Mucosa of descending colon (tissue), 3 donors: Measurements from ENCODE around the gene GPR31. TPM values are rescaled to one million over a fixed set of nuclear protein-coding genes. Genes with fewer than 3 reads are reported as not detected.

Source experiments
- ATAC-seq: fragments of 200-7000 bp; cut with Tn5 transposase; one replicate; pipeline ENCODE4 v1.9.1; 2020; ENCODE audit warnings: mild to moderate bottlenecking, moderate library complexity
- DNase-seq, 3 donors: peaks; one replicate each; pipeline ENCODE4 v3.0.0-alpha.2; 2020
- H3K36me3 ChIP-seq: fragments of 200-600 bp; one replicate; pipeline ENCODE4 v1.8.0; 2021; ENCODE audit warnings: low read depth, mild to moderate bottlenecking
- H3K4me1 ChIP-seq: fragments of 200-600 bp; one replicate; pipeline ENCODE4 v1.8.0; 2021; ENCODE audit warnings: low read depth, mild to moderate bottlenecking
- H3K4me3 ChIP-seq: fragments of 200-600 bp; one replicate; pipeline ENCODE4 v1.8.0; 2021; ENCODE audit warnings: mild to moderate bottlenecking
- H3K9me3 ChIP-seq: fragments of 200-600 bp; one replicate; pipeline ENCODE4 v1.8.0; 2021; ENCODE audit warnings: mild to moderate bottlenecking
- intact Hi-C, 2 donors: fragments of 100-400 bp; cut with DNase I in 1 of 2; cut with micrococcal nuclease in 1 of 2; formaldehyde crosslinking; loops; one replicate each; pipeline versions ENCODE4 v1.11.0 to v1.11.1; 2022; cut with DNase I, micrococcal nuclease
- total RNA-seq, 3 donors: library from RNA; stranded (reverse); fragmentation: NEBNext Ultra II Directional in 2 of 3; extraction: Animal tissue kit (Norgen Biotek cat#: 25700) in 2 of 3; gene quantifications; one replicate each; pipeline versions ENCODE4 v1.2.1 to v1.2.4, GENCODE V29; 2021 to 2023
- TF ChIP-seq, protein P1 (sequence below): fragments of 200-600 bp; IDR thresholded peaks from one replicate; pipeline ENCODE4 v1.8.0; 2022; ENCODE audit warnings: antibody characterized with exemption, mild to moderate bottlenecking
- donor health status: DM: no; HTN: no; CAD: no; lungs with moderate emphysema.
- donor health status: DM: no; HTN: no; CAD: no.
- donor health status: DM: no; HTN: yes; CAD: no.

Gene GPR31
- total RNA-seq, 3 donors from 2014 or later: not detected

DNA sequence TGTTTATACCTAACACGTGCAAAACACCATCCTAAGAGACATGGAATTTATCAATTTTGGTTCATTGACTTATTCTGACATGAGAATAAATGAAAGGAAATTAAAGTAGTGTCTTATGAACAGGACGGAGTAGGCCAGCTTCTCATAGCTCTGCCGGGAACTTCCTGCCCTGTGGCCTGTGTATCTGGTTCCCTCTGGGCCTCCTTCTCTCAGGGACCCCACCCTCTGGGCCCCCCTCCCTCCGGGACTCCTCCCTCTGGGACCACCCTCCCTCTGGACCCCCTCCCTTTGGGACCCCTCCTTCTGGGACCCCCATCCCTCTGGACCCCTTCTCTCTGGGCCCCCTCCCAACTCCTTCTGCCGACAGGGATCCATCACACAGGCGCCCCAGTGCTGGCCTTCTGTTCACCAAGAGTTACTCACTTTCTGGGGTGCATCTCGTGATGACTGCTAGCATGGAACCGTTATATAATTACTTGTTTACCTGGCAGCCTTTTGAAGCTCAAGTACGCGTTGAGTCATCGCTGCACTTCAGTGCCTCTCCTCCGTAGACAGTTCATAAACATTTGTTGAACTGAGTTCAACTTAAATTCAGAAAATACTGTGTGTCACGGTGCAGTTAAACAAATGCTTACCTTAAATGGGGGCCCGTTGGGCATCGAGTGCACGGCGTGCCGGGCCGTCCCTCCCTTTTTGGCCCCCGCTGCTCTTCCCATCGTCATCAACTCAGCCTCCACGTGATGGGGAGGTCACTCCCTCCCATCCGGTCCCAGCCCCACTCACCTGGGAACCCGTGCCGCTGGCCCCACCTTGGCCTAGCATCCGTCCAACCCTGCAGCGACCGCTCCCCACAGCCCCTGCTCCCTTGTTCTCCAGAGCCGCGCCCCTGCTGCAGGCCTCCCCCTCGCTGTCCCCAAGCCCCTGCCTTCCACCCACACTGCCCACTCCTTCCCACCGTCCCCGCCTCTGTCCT is 26.8 kb downstream of the GPR31 start:
- TF ChIP-seq, protein P1, sequence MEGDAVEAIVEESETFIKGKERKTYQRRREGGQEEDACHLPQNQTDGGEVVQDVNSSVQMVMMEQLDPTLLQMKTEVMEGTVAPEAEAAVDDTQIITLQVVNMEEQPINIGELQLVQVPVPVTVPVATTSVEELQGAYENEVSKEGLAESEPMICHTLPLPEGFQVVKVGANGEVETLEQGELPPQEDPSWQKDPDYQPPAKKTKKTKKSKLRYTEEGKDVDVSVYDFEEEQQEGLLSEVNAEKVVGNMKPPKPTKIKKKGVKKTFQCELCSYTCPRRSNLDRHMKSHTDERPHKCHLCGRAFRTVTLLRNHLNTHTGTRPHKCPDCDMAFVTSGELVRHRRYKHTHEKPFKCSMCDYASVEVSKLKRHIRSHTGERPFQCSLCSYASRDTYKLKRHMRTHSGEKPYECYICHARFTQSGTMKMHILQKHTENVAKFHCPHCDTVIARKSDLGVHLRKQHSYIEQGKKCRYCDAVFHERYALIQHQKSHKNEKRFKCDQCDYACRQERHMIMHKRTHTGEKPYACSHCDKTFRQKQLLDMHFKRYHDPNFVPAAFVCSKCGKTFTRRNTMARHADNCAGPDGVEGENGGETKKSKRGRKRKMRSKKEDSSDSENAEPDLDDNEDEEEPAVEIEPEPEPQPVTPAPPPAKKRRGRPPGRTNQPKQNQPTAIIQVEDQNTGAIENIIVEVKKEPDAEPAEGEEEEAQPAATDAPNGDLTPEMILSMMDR: no peak
- no peaks in the 10 kb centered on the region for H3K36me3 ChIP-seq
- intact Hi-C loops: no loop called here
- no peak overlapping the region for H3K4me3 ChIP-seq
- H3K9me3 ChIP-seq: no peaks in the 10 kb centered on the region
- peak in 1 of 3 donors; percentile 62 for DNase-seq
- no peaks in the 10 kb centered on the region for H3K4me1 ChIP-seq
- peak; percentile 54 for ATAC-seq

DNA sequence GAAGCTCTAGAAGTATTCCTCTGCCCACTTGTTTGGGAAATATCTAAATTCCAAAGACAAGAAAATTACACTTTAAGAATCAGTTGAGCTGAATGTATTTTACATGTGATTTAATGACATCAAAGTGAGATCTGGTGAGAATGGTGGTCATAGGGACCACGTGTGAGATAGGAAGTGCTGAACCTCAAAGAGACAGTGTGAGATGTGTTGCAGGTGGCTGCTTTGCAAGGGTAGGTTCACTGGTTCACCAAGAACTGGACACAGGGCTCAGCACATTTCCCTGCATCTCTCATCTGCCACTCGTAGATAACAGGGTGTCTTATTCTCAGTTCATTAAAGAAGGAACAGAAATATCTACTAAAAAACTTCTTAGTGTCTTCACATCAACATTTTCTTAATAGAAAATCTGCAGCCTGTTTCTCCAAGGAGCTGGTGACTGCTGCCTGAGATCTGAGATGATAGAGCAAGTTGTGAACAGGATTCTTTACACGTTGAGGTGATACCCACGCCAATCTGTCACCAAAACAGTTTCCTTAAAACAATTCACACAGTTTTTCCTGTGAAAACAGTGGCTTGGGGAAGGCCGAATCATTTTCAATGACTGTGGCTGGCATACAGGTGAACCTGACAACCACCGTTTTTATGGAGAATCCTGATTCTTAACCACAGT is 27.6 kb downstream of the GPR31 start:
- H3K36me3 ChIP-seq: no peaks in the 10 kb centered on the region

DNA sequence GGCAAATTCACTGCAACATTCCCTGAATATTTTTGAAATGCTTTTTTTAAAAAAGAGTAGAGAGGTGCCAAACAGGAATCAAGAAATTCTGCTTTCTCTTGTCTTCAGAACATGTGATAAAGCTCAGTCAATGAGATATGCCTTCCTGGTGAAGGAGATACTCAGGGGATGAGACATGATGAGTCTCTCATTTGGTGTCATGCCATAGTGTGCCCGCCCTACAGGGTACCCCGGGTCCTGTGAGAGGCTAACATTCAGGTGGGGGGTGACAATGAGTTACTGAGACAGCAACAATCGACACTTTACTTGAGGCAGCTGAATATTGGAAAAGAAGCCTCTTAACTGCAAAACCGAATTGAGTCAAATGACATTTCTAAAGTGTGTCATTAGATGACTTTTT is 28.2 kb downstream of the GPR31 start:
- Histone ChIP-seq H3K9me3 (no peaks in the 10 kb centered on the region), H3K4me3 (no peak overlapping the region), H3K36me3 (no peaks in the 10 kb centered on the region), H3K4me1 (no peaks in the 10 kb centered on the region)
- DNase-seq (no peak), ATAC-seq (no peak)
- TF ChIP-seq, protein P1: no peak
- intact Hi-C loops: no loop called here

More for the DNA sequence above, 27.6 kb downstream of the GPR31 start:
- no peaks in the 10 kb centered on the region for H3K4me1 ChIP-seq
- intact Hi-C loops: no loop called here
- TF ChIP-seq, protein P1: no peak
- no peak overlapping the region for H3K4me3 ChIP-seq
- ATAC-seq: peak; percentile 63
- no peak for DNase-seq
- no peaks in the 10 kb centered on the region for H3K9me3 ChIP-seq

DNA sequence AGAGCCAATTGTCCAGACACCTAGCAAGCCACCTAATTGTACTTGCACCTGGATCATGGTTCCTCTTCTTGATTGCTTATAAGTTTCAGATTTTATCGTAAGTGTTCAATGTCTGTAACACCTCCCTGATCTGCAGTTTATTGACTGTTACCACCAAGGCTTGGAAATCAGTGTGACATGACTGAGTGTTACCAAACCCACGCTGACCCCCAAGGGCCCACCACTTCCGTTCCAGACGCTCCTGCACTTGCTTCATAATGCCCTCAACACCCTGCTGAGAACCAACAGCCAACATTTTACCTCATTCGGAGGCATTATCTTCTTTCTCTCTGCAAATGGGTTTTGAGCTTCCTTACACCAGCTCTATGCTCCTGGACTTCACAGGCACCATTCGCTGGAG is 28.6 kb downstream of the GPR31 start:
- DNase-seq: no peak
- intact Hi-C loops: no loop called here

DNA sequence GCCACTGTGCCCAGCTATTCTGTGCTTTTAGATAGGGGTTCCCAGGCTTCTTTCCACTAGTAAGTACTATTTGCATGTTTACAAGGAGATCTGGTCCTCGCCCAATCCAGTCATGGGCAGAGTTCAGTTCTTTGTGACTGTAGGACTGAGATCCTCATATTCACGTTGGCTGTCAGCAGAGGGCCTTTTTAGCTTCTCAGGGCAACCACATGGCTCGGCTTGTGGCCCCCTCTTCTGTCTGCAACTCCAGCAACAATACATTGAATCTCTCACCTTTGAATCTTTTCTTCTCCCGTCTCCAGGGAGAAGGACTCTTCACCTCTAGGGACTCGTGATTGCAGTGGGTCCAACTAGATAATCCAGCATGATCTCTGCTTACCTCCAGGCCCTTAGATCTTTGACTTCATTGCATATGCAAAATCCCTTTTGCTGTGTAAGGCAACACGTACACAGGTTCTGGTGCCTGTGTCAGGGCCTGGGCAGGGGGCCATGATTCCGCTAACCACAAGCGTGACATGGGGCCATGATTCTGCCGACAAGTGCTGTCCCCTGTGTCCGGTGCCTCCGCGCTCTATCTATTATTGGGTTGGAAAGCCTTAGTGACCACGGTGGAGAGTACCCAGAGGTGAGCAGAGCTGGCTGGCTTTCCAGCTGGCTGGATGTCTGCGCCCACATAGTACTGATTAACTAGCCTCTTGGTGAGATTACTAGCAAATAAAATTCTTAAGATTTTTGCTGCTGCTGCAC is 29.8 kb downstream of the GPR31 start:
- no peaks in the 10 kb centered on the region for H3K9me3 ChIP-seq
- intact Hi-C loops: no loop called here
- no peak overlapping the region for H3K4me3 ChIP-seq
- ATAC-seq: no peak
- H3K36me3 ChIP-seq: no peaks in the 10 kb centered on the region
- TF ChIP-seq, protein P1: no peak
- no peak for DNase-seq
- peaks cover 7% of the 10 kb centered on the region for H3K4me1 ChIP-seq

More for the DNA sequence above, 28.6 kb downstream of the GPR31 start:
- TF ChIP-seq, protein P1: no peak
- Histone ChIP-seq H3K36me3 (no peaks in the 10 kb centered on the region), H3K4me3 (no peak overlapping the region), H3K9me3 (no peaks in the 10 kb centered on the region), H3K4me1 (no peaks in the 10 kb centered on the region)
- no peak for ATAC-seq
